ENCODE measurements around the gene KANSL1. TPM values are rescaled to one million over a fixed set of nuclear protein-coding genes. Genes with fewer than 3 reads are reported as not detected.
"Not testable (repeated sequence)": the region's sequence is repeated elsewhere in the genome, so short reads cannot be mapped to it uniquely, and the experiment has no call there.

The KANSL1 gene
- total RNA-seq, 2 experiments from 2014 or later = 60.9 to 65.5 TPM

DNA sequence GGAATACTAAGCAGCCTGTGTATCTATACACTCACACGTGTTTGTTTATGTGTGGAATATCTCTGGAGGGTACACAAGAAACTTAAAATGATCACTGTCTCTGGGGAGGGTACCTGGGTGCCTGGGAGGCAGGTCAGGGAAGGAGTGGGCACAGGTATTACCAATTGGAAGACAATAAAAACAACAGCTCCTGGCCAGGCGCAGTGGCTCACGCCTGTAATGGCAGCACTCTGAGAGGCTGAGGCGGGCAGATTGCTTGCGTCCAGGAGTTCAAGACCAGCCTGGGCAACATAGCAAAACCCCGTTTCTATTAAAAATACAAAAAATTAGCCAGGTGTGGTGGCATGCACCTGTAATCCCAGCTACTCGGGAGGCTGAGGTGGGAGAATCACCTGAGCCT lies 169.9 kb downstream of the KANSL1 start:
- H3K36me3 Mint-ChIP-seq, DNase-seq, H3K9me3 Mint-ChIP-seq, H3K4me3 Mint-ChIP-seq, H3K27me3 Mint-ChIP-seq: not testable (repeated sequence)
- H3K27ac Mint-ChIP-seq = peak overlapping the region; percentile 44
- H3K4me1 Mint-ChIP-seq = peaks cover 16% of the 10 kb centered on the region

DNA sequence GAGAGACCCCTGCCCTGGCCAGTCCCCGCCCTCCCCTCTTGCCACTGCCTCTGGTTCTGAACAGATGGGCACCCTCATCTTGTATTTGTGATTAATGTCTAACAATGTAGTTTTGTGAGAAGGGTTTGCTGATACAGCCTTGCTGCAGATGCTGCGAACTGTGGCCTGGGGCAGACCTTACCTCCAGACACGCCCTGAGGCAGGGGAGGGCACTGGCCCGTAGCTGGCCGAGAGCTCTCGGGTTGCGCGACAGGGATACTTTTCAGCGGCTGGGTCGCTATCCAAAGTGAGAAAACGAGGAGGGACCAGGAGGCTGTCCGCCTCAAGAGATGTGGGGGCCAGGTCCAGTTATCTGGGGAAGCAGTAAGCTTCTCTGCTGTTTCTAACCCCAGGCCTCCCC lies 172.2 kb downstream of the KANSL1 start:
- peaks cover 6% of the 10 kb centered on the region for H3K36me3 Mint-ChIP-seq
- no peak overlapping the region for H3K27ac Mint-ChIP-seq
- no peaks in the 10 kb centered on the region for H3K27me3 Mint-ChIP-seq
- H3K4me3 Mint-ChIP-seq = no peak overlapping the region
- DNase-seq = no peak
- H3K9me3 Mint-ChIP-seq = peaks cover 1% of the 10 kb centered on the region
- H3K4me1 Mint-ChIP-seq = peaks cover 10% of the 10 kb centered on the region

DNA sequence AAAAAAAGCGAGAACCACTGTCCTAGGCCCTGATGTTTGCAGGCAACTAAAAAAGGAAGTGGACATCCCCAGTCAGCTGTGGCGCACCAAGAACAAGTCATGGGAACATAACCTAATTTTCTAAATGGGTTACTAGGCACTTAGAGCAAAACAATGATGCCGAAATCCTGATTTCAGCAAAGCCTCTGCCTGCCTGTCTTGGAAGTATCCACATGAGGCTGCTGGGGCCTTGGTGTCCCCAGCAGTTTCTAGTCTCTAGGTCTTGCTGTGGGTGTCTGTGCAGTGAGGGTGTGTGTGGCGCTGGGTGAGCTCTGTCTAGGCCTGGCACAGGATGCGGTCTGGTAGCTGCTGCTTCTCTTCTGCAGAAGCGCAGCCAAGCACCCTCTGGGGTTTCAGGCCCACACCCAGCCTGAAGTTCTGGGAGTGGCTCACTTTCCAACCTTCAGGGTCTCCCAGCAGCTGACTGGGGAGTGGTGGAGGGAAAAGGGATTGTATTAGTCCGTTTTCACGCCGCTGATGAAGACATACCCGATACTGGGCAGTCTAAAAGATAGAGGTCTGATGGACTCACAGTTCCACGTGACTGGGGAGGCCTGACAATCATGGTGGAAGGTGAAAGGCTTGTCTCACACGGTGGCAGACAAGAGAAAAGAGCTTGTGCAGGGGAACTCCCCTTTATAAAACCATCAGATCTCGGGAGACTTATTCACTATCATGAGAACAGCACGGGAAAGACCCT lies 173.0 kb downstream of the KANSL1 start:
- Mint-ChIP-seq H3K27ac (peak overlapping the region; percentile 87), H3K4me1 (peaks cover 10% of the 10 kb centered on the region), H3K27me3 (no peaks in the 10 kb centered on the region), H3K9me3 (peaks cover 1% of the 10 kb centered on the region), H3K4me3 (no peak overlapping the region), H3K36me3 (peaks cover 6% of the 10 kb centered on the region)
- DNase-seq = peak; percentile 20

DNA sequence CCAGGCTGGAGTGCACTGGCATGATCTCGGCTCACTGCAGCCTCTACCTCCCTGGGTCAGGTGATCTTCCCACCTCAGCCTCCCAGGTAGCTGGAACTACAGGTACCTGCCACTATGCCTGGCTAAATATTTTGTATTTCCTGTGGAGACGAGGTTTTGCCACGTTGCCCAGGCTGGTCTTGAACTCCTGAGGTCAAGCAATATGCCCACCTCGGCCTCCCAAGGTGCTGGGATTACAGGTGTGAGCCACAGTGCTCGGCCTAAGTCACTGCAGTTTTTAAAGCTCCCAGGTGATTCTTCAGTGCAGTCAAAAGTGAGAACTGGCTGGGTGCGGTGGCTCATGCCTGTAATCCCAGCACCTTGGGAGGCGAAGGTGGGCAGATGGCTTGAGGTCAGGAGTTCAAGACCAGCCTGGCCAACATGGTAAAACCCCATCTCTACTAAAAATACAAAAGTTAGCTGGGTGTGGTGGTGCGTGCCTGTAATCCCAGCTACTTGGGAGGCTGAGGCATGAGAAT lies 173.8 kb downstream of the KANSL1 start:
- H3K27ac Mint-ChIP-seq, H3K9me3 Mint-ChIP-seq, H3K36me3 Mint-ChIP-seq, DNase-seq, H3K27me3 Mint-ChIP-seq, H3K4me3 Mint-ChIP-seq: not testable (repeated sequence)
- peaks cover 10% of the 10 kb centered on the region for H3K4me1 Mint-ChIP-seq

DNA sequence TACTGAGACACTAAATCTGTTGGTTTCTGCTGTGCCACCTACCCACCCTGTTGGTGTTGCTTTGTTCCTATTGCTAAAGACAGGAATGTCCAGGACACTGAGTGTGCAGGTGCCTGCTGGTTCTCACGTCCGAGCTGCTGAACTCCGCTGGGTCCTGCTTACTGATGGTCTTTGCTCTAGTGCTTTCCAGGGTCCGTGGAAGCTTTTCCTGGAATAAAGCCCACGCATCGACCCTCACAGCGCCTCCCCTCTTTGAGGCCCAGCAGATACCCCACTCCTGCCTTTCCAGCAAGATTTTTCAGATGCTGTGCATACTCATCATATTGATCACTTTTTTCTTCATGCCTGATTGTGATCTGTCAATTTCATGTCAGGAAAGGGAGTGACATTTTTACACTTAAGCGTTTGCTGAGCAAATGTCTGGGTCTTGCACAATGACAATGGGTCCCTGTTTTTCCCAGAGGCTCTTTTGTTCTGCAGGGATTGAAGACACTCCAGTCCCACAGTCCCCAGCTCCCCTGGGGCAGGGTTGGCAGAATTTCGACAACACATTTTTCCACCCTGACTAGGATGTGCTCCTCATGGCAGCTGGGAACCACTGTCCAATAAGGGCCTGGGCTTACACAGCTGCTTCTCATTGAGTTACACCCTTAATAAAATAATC lies 179.6 kb downstream of the KANSL1 start:
- Mint-ChIP-seq H3K27me3 (no peaks in the 10 kb centered on the region), H3K27ac (no peak overlapping the region), H3K4me3 (no peak overlapping the region), H3K36me3 (peaks cover 4% of the 10 kb centered on the region), H3K9me3 (no peaks in the 10 kb centered on the region), H3K4me1 (peaks cover 2% of the 10 kb centered on the region)
- no peak for DNase-seq

DNA sequence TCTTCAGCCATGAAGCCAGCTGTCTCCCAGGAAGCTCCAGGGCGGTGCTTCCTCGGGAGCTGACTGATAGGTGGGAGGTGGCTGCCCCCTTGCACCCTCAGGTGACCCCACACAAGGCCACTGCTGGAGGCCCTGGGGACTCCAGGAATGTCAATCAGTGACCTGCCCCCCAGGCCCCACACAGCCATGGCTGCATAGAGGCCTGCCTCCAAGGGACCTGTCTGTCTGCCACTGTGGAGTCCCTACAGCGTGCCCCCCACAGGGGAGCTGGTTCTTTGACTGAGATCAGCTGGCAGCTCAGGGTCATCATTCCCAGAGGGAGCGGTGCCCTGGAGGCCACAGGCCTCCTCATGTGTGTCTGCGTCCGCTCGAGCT lies 180.1 kb downstream of the KANSL1 start:
- H3K4me1 Mint-ChIP-seq = no peaks in the 10 kb centered on the region
- H3K27me3 Mint-ChIP-seq = no peaks in the 10 kb centered on the region
- H3K9me3 Mint-ChIP-seq = no peaks in the 10 kb centered on the region
- no peaks in the 10 kb centered on the region for H3K36me3 Mint-ChIP-seq
- no peak overlapping the region for H3K4me3 Mint-ChIP-seq
- no peak for DNase-seq
- H3K27ac Mint-ChIP-seq = no peak overlapping the region

DNA sequence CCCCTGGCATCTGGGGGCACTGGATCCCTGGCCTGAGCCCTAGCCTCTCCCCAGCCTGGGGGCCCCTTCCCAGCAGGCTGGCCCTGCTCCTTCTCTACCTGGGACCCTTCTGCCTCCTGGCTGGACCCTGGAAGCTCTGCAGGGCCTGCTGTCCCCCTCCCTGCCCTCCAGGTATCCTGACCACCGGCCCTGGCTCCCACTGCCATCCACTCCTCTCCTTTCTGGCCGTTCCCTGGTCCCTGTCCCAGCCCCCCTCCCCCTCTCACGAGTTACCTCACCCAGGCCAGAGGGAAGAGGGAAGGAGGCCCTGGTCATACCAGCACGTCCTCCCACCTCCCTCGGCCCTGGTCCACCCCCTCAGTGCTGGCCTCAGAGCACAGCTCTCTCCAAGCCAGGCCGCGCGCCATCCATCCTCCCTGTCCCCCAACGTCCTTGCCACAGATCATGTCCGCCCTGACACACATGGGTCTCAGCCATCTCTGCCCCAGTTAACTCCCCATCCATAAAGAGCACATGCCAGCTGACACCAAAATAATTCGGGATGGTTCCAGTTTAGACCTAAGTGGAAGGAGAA lies 180.6 kb downstream of the KANSL1 start:
- Mint-ChIP-seq H3K27me3 (no peaks in the 10 kb centered on the region), H3K27ac (no peak overlapping the region), H3K9me3 (no peaks in the 10 kb centered on the region), H3K4me1 (no peaks in the 10 kb centered on the region), H3K4me3 (no peak overlapping the region), H3K36me3 (no peaks in the 10 kb centered on the region)
- no peak for DNase-seq

DNA sequence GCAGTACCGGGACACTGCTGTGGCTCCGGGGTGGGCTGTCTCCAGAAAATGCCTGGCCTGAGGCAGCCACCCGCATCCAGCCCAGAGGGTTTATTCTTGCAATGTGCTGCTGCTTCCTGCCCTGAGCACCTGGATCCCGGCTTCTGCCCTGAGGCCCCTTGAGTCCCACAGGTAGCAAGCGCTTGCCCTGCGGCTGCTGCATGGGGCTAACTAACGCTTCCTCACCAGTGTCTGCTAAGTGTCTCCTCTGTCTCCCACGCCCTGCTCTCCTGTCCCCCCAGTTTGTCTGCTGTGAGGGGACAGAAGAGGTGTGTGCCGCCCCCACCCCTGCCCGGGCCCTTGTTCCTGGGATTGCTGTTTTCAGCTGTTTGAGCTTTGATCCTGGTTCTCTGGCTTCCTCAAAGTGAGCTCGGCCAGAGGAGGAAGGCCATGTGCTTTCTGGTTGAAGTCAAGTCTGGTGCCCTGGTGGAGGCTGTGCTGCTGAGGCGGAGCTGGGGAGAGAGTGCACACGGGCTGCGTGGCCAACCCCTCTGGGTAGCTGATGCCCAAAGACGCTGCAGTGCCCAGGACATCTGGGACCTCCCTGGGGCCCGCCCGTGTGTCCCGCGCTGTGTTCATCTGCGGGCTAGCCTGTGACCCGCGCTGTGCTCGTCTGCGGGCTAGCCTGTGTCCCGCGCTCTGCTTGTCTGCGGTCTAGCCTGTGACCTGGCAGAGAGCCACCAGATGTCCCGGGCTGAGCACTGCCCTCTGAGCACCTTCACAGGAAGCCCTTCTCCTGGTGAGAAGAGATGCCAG lies 181.3 kb downstream of the KANSL1 start:
- H3K27me3 Mint-ChIP-seq = no peaks in the 10 kb centered on the region
- H3K27ac Mint-ChIP-seq = no peak overlapping the region
- no peaks in the 10 kb centered on the region for H3K4me1 Mint-ChIP-seq
- no peaks in the 10 kb centered on the region for H3K9me3 Mint-ChIP-seq
- no peaks in the 10 kb centered on the region for H3K36me3 Mint-ChIP-seq
- H3K4me3 Mint-ChIP-seq = no peak overlapping the region
- DNase-seq = no peak

DNA sequence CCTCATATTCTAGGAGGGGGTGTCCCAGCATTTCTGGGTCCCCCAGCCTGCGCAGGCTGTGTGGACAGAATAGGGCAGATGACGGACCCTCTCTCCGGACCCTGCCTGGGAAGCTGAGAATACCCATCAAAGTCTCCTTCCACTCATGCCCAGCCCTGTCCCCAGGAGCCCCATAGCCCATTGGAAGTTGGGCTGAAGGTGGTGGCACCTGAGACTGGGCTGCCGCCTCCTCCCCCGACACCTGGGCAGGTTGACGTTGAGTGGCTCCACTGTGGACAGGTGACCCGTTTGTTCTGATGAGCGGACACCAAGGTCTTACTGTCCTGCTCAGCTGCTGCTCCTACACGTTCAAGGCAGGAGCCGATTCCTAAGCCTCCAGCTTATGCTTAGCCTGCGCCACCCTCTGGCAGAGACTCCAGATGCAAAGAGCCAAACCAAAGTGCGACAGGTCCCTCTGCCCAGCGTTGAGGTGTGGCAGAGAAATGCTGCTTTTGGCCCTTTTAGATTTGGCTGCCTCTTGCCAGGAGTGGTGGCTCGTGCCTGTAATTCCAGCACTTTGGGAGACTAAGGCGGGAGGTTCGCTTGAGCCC lies 182.5 kb downstream of the KANSL1 start:
- no peak for DNase-seq
- no peaks in the 10 kb centered on the region for H3K9me3 Mint-ChIP-seq
- no peaks in the 10 kb centered on the region for H3K4me1 Mint-ChIP-seq
- no peak overlapping the region for H3K27ac Mint-ChIP-seq
- H3K27me3 Mint-ChIP-seq = no peaks in the 10 kb centered on the region
- no peaks in the 10 kb centered on the region for H3K36me3 Mint-ChIP-seq
- H3K4me3 Mint-ChIP-seq = no peak overlapping the region

DNA sequence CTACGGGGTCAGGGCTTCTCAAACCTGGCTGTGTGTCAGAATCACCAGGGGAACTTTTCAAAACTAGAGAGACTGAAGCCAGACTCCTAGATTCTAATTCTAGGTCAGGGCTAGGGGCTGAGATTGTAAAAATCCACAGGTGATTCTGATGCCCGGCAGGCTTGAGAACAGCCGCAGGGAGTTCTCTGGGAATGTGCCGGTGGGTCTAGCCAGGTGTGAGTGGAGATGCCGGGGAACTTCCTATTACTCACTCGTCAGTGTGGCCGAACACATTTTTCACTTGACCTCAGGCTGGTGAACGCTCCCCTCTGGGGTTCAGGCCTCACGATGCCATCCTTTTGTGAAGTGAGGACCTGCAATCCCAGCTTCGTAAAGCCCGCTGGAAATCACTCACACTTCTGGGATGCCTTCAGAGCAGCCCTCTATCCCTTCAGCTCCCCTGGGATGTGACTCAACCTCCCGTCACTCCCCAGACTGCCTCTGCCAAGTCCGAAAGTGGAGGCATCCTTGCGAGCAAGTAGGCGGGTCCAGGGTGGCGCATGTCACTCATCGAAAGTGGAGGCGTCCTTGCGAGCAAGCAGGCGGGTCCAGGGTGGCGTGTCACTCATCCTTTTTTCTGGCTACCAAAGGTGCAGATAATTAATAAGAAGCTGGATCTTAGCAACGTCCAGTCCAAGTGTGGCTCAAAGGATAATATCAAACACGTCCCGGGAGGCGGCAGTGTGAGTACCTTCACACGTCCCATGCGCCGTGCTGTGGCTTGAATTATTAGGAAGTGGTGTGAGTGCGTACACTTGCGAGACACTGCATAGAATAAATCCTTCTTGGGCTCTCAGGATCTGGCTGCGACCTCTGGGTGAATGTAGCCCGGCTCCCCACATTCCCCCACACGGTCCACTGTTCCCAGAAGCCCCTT lies 183.3 kb downstream of the KANSL1 start:
- Mint-ChIP-seq H3K27ac (no peak overlapping the region), H3K27me3 (no peaks in the 10 kb centered on the region), H3K4me3 (no peak overlapping the region), H3K9me3 (no peaks in the 10 kb centered on the region), H3K36me3 (no peaks in the 10 kb centered on the region), H3K4me1 (no peaks in the 10 kb centered on the region)
- DNase-seq = no peak

DNA sequence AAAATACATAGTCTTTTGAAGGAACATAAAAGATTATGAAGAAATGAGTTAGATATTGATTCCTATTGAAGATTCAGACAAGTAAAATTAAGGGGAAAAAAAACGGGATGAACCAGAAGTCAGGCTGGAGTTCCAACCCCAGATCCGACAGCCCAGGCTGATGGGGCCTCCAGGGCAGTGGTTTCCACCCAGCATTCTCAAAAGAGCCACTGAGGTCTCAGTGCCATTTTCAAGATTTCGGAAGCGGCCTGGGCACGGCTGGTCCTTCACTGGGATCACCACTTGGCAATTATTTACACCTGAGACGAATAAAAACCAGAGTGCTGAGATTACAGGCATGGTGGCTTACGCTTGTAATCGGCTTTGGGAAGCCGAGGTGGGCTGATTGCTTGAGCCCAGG lies 184.6 kb downstream of the KANSL1 start:
- Mint-ChIP-seq H3K27ac (no peak overlapping the region), H3K4me1 (no peaks in the 10 kb centered on the region), H3K36me3 (no peaks in the 10 kb centered on the region), H3K9me3 (no peaks in the 10 kb centered on the region), H3K27me3 (no peaks in the 10 kb centered on the region), H3K4me3 (no peak overlapping the region)
- DNase-seq = no peak

DNA sequence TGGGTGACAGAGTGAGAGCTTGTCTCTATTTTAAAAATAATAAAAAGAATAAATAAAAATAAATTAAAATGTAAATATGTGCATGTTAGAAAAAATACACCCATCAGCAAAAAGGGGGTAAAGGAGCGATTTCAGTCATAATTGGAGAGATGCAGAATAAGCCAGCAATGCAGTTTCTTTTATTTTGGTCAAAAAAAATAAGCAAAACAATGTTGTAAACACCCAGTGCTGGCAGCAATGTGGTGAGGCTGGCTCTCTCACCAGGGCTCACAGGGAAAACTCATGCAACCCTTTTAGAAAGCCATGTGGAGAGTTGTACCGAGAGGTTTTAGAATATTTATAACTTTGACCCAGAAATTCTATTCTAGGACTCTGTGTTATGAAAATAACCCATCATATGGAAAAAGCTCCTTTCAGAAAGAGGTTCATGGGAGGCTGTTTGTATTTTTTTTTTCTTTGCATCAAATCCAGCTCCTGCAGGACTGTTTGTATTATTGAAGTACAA lies 185.7 kb downstream of the KANSL1 start:
- H3K27me3 Mint-ChIP-seq = no peaks in the 10 kb centered on the region
- H3K4me3 Mint-ChIP-seq = no peak overlapping the region
- no peaks in the 10 kb centered on the region for H3K36me3 Mint-ChIP-seq
- no peaks in the 10 kb centered on the region for H3K9me3 Mint-ChIP-seq
- no peak overlapping the region for H3K27ac Mint-ChIP-seq
- DNase-seq = no peak
- no peaks in the 10 kb centered on the region for H3K4me1 Mint-ChIP-seq

DNA sequence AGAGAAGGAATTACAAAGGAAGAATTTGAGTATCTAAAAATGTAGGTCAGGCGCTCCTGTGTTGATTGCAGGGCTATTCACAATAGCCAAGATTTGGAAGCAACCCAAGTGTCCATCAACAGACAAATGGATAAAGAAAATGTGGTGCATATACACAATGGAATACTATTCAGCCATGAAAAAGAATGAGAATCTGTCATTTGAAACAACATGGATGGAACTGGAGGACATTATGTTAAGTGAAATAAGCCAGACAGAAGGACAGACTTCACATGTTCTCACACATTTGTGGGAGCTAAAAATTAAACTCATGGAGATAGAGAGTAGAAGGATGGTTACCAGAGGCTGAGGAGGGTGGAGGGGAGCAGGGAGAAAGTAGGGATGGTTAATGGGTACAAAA lies 187.1 kb downstream of the KANSL1 start:
- H3K9me3 Mint-ChIP-seq, H3K36me3 Mint-ChIP-seq, DNase-seq, H3K4me3 Mint-ChIP-seq, H3K4me1 Mint-ChIP-seq, H3K27me3 Mint-ChIP-seq, H3K27ac Mint-ChIP-seq: not testable (repeated sequence)
